HG02970 (cell line): ENCODE data around the gene IPCEF1.
"Not testable (repeated sequence)": the region's sequence is repeated elsewhere in the genome, so short reads cannot be mapped to it uniquely, and the experiment has no call there.

Experiments
- ATAC-seq: cut with Tn5 transposase; IDR thresholded peaks from one replicate; pipeline ENCODE4 v1.9.1; 2021; ENCODE audit warnings: mild to moderate bottlenecking, moderate library complexity, moderate number of reproducible peaks; ENCODE audit not compliant: unreplicated experiment, low FRiP score

The IPCEF1 gene

DNA sequence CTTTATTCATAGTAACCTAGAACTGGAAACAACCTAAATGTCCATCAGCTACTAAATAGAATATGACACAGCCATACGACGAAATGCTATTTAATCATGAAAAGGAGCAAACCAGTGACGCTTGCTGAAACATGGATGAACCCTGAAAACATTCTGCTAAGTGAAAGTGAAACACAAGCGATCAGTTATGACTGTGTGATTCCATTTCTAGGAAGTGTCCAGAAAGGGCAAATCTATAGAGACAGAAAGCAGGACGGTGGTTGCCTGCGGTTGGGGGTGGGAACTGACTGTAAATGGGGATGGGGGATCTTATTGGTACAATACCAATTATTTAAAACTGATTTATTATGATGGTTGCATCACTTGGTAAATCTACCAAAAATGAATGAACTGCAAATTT lies 126.8 kb downstream of the IPCEF1 start:
- peak; percentile 53 for ATAC-seq

DNA sequence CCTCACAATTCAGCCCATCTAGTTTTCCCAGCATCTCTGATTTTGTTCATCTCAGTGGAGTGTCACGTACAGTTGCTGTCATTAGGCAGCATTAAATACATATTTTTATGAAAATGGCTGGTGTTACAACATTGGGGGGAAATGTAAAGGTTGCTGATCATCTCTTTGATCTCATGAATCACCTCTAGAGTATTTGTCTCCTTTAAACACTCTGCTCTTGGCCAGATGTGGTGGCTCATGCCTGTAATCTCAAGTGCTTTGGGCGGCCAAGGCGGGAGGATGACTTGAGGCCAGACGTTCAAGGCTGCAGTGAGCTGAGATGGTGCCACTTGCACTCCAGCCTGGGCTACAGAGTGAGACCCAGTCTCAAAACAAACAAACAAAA lies 128.1 kb downstream of the IPCEF1 start:
- ATAC-seq: no peak

DNA sequence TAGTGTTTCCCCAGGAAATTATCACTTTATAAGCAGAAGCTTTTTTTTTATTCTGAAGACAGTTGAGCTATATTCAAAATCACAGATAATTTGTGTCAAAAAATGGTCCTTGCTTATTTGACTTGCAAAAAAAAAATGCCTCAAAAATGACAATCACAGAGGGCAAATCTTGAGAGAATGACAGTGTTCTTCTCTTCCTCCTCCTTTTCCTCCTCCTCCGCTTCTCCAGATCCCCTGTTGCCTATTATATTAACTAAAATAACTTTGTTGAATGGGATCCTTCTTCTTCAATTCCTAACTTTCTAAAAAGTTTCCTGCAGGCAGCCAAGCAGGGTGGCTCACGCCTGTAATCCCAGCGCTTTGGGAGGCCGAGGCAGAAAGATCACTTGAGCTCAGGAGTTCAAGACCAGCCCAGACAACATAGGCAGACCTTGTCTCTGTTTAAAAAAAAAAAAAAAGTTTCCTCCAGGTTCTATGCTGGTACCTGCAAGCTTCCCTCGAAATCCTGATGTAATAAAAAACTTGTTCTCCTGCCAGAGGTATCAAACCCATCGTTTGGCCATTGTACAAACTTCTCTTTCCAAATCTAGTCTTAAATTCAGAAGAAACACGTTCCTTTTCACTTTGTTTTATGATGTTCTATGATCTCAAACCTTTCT lies 128.6 kb downstream of the IPCEF1 start:
- ATAC-seq: no peak

DNA sequence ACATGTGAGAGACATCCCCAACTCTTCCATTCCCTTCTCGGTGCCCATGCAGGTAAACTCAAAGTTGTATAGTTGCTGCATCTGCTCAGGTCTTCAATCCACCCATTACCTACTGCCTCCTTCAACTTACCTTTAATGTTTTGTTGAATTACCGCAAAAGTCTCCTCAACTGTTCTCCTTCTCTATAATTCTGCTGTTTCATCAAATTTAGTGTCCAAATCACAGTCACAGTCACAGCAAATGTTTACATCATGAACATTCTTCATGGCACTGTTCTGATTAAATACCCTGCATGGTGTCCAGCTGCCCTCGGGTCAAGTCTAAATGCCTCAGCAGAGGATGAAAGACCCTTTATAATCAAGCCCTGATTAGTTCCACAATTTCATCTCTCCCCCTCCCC lies 130.1 kb downstream of the IPCEF1 start:
- ATAC-seq: no peak

DNA sequence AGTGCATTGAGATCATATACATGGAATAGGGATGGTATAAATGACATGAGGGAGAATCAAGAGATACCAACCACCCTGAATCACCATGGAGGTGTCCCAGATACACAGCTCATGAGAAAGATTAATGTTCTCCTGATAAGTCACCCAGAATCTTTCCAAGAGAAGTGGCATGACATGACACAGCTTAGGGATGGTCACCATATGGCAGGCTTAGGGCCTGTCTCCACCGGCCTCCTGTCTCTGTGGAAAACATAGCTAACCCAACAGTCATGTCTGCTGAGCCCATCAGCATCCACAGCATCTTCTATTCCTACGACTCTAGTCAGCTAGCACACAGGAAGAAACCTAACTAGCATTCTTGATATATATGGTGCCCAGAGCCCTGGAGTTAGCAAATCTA lies 133.3 kb downstream of the IPCEF1 start:
- no peak for ATAC-seq

DNA sequence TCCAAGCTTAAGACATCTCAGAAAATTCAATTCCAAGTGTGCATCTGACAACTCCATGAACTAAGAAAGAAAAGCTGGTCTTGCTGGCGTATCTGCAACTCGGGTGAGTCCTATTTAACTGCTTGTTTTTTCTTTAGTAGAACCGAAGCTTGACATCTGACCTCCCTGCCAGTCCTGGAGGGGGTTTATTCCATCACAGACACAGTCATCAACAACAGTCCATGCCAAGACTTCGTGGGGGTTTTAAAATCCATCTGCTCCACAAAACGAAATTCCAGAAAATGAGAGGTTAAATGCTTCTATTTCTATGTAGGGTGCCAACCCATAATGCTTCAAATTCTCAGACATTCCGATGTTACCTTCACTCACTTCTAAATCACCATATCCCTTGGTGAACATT lies 133.9 kb downstream of the IPCEF1 start:
- no peak for ATAC-seq

DNA sequence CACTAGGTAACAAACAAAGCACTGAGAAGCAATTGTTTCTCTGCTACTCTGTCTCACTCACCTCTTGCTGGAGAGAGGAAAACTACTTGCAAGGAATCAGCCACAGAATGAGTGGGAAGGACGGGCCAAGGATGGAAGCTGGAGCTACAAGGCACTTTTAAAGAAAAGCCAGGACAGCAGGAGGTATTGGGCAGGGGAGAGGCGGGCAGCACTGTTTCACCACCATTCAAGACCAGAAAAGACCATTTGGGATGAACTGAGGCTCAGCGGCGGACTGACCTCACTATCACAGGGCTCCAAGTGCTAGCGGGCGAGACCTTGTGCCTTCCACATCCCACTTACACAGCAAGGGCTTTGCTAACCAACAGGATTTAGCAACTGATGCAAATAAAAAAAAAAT lies 137.4 kb downstream of the IPCEF1 start:
- no peak for ATAC-seq

DNA sequence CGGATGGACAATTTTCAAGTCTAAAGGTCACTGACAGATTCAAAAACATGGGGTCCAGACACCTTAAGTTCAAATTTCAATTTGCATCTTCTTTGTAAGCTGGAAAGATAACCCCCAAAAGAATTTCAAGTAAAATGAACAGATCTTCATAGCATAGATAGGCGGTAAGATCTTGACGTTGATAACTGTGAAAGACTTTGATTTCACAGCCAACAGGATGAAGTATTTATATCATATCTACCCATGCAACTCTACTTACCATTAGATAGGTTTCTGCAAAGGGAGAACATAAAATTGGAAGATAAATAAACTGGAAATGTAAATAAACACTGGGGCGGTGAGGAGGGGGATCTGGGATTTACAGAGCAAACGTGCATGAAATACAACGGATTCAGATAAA lies 137.8 kb downstream of the IPCEF1 start:
- no peak for ATAC-seq

DNA sequence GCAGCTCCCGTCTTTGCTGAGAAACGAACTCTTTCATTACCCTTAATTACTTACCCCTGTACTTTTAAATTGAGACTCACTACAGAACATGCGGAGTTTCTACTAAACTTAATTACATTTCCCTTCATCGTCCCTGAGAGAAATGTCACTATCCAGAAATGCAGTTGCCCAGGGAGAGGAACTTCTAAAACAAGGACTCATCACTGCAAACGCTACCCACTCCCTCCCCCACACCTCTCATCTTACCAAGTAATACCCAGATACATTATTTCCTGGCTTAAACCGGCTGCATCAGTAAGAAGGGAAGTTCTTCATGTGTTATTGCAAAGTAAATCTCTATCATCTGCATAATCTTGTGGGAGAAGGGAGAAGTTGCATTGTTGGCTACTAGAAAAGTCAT lies 138.3 kb downstream of the IPCEF1 start:
- no peak for ATAC-seq

DNA sequence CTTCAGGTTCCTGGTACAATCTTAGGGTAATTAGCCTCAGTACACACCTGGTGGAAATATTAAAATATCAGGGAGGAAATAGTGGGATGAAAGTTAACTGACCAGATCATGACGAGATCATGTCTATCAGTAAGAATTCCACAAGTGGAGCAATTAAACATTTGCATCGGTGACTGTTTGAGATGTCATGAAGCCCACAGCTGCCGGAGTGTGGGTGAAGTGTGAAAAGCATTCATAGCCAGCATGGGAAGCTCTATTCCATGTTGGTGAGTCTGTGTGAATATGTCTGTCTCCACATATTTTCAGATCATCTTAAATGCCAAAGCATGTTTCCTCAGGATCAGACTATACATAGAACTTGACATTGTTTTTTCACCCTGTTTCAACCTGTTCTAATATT lies 142.8 kb downstream of the IPCEF1 start:
- ATAC-seq: no peak

DNA sequence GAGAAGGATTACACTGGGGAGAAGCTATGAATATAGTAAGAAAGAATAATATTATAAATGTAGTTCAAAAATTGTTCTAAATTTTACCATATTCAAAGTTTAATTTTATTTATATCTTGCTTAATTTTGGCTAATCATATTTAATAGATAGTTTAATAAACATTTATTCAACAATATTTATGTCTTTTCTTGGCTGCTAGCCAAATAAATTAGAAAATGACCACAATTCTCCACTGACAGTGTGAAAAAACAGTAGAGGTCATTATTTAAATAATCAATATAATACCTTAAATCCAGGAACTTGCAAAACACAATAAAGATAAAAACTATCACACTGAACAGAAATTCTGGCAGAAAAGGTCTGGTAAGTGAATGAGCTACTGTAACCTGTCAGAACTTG lies 145.9 kb downstream of the IPCEF1 start:
- no peak for ATAC-seq

DNA sequence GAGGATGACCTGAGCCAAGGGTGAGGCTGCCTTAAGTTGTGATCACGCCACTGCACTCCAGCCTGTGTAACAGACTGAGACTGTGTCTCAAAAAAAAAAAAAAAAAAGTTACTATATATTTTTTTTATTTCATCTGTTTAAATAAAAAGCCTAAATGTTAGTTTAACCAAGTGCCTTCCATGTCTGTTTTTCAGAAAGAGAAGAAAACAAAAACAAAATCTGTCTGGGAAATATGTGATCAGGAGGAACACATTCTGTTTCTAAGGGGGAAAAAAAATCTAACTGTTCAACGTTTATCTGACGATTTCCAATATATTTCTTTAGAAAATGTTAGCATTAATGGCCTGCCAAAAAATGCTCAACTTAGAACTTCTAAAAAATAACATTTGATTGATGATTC lies 147.0 kb downstream of the IPCEF1 start:
- no peak for ATAC-seq

DNA sequence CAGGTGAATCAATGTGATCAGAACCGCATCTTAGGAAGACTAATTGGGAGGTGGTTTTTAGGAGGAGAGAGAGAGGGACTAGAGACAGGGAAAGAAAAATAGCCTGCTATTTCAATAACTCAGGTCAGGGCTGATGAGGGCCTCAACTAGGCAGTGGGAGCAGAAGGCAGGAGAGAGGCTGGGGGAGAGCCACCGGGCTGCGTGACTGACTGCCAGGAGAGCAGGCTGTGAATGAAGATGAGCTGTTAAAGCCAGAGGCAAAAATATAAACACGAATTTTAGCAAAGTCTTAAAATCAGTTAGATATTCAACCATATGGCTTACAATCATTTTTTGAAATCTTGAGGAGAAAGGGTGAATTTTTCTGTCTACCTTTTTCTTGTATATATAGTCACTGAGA lies 149.6 kb downstream of the IPCEF1 start:
- no peak for ATAC-seq

DNA sequence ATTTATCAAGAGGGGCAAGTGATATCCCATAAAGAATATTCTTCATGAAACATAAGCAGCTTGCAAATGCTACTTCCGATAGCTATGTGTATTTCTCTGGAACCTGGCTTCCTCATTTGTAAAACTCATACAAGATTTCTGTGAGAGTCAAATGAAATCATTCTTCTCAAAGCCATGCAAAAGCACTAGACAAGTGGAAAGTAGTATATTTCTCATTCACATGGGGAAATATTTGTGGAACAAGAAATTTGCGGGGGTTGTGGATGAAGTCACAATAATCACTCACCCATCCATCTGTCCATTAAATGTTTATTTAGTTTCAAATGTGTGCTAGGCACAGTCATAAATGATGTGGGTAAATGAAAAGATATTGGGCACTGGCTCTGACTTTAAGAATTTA lies 150.5 kb downstream of the IPCEF1 start:
- no peak for ATAC-seq

DNA sequence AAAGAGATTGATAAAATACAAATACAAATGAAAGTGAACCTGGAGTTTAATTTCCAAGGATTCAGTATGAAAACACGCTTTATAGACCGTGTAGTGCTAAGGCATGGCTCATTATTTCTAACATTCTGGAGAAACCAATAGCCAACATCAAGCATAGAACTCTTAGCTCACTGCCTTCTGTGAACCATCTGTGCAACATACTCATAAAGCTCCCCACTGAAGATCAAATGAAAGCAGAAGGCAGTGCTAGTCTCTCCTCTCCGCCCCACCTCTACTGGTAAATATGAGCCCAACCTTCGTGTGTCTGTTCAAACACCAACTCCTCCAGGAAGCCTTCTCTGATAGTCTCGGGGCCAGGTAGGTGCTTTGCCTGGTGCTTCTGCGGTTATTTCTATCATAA lies 153.6 kb downstream of the IPCEF1 start:
- no peak for ATAC-seq

DNA sequence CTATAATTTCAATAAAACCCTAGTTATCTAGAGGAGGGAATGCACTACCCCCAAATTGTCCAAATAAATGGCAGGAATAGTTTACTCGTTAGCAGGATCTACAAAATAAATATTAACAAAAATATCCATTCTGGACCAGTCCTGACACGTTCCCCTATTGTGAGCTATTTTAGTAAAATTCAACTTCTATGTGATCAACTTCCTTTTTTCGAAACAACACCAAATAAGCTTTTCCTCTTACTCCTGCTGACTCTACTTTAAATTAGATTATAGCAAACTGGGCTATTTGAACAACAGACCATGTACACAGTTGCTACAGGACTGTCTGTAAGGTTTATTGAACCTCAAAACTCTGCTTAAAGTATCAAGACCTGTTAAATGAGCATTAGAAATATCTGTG lies 154.3 kb downstream of the IPCEF1 start:
- no peak for ATAC-seq

DNA sequence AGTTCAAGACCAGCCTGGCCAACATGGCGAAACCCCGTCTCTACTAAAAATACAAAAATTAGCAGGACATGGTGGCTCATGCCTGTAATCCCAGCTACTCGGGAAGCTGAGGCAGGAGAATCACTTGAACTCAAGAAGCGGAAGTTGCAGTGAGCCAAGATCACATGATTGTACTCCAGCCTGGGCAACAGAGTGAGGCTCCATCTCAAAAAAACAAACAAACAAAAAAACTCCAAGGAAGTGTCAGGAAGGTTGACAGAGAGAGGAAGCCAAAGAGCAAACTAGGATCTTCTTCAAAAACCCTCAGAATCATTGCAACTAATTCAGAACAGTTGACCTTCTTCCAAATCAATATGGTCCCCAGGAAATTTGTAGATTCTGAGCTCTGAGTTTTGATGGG lies 154.9 kb downstream of the IPCEF1 start:
- ATAC-seq: not testable (repeated sequence)

DNA sequence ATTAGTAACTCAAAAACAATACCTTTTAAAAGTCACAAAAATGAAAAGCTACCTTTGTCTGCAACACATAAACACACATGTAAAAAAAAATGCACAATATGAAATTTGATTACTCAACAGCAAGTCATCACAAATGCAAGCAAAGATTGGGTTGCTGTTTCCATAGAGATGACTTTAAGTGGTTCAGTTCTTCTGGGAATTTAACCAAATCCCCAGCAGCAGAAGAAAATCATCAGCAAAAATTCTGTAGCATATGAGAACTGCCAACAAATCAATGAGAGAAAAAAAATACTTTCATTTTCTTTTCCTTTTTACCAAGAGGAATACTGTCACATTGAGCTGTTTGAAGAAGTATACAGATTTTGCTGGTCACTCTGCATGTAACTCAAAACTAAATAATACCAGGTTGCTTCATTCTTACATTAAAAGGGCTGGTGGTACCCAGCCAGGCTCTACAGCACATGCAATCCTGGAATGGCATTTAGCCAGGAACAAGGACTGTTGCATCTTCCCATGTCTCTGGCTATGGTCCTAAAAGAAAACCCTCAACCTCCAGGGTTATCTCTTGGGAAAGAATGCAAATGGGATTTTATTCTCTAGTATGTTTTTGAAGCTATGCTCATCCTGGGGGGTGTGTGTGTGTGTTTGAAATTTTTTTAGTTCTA lies 159.3 kb downstream of the IPCEF1 start:
- no peak for ATAC-seq

DNA sequence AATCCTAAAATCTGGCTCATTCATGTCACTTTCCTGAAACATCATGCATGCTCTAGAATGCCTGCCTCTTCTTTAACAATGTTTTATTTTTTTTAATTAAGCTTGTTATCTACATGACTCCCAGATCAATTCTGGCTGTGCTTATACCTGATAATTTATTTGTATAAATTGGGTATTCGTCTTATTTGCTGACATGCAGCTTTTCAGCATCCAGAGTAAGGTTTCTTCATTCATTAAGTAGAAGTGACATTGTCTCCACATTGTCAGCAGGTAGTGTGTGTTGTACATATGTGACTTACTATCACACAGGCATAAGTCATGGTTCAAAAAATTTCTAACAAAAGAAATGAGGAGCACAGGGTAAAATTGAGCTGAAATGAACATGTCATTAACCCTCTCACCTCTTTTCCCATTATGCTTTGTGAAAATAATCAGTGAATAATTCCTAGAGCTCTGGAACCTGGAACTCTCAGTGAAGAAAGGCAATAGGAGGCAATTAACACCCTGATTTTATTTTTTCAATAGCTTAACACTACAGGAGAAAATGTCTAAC lies 160.2 kb downstream of the IPCEF1 start:
- no peak for ATAC-seq

DNA sequence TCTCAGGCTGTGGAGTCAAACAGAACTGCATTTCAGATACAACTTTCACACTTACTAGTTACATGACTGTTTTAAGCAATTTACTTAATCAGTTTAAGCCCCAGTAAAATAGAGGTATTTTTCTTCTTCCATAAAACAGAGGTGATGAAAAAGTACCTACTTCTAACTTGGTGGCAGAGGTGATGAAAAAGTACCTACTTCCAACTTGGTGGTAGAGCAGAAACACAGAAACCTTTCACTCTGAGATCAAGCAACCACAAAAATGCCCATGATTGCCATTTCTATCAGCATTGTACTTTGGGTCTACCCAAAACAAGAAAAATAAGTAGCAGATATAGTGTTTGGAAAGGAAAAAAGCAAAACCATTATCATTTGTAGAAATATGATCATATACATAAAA lies 168.9 kb downstream of the IPCEF1 start:
- ATAC-seq: no peak

DNA sequence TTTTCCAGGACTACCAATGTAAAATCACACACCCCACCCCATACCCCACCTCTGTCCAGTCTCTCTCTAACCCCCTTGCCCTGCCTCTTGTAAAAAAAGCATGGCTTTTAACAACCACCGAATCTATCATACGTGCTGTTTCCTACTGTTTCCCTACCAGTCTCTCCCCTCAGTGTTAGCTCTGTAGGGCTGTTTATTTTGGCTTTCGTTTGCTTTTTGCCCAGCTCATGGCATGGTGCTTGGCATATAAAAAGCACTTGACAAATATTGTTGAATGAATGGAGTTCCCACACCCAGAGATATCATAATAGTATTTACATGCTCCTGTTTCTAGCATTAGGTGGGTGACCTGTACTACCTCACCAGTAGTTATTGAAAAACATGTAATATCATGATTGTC lies 169.4 kb downstream of the IPCEF1 start:
- ATAC-seq: no peak

DNA sequence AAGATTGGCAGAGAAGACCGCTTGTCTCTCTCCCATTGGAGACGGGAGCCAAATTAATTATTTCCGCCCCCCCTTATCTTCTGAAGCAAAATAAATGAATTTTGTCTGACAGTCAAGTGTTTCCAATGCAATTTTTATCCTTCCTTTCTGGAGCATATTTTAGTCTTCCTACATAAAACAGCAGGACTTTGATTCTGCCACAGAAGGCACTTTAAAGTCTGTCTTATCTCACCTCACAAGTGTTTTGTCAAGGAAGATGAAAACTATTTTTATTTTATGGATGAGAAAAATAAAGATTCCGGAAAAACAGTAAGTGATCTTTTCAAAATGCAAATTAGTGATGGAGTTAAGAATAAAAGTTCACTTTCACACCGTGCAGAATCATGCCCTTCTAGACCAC lies 177.2 kb downstream of the IPCEF1 start:
- no peak for ATAC-seq
